AG04449 (cell line): Measurements from ENCODE around the gene TBC1D20.

Experiments
- CTCF ChIA-PET: fragments of 350-600 bp; formaldehyde crosslinking; extraction: SDS; loops from one replicate; lab custom pipeline; 2021; ENCODE audit warnings: antibody characterized with exemption; lab: Yijun Ruan, JAX
- POLR2A ChIA-PET: fragments of 400-600, 350-600 bp; formaldehyde crosslinking; extraction: SDS; loops from one replicate; lab custom pipeline; 2020; ENCODE audit warnings: antibody characterized with exemption, inconsistent platforms; lab: Yijun Ruan, JAX
- DNase-seq: peaks from one replicate; pipeline ENCODE4 v3.0.0-alpha.2; 2010; ENCODE audit warnings: low read depth, low spot score
- H3K4me3 ChIP-seq: 2 replicates; pipeline ENCODE4 v1.5.1; 2011; ENCODE audit warnings: low read depth, mild to moderate bottlenecking, control low read depth, low read length
- CTCF ChIP-seq: IDR thresholded peaks from one replicate; pipeline ENCODE4 v1.5.1; 2011; ENCODE audit warnings: mild to moderate bottlenecking, moderate library complexity, low read length, control low read depth, inconsistent platforms; ENCODE audit not compliant: insufficient read depth; ENCODE audit errors: missing control alignments

TBC1D20 gene

GRCh38 chr20:503048-503737 lies 40.9 kb upstream of the TBC1D20 start:
- H3K4me3 ChIP-seq, result no peak overlapping the region
- no peak for TF ChIP-seq CTCF
- ChIA-PET POLR2A (no interaction called here), CTCF (interaction anchor here (1.1 kb wide), 2 partner anchors 26 to 27 kb away, joined by 3 read pairs; no protein-coding TSS in a partner anchor)
- DNase-seq, result no peak

GRCh38 chr20:497979-498378 lies 35.6 kb upstream of the TBC1D20 start:
- H3K4me3 ChIP-seq, result no peak overlapping the region
- POLR2A ChIA-PET, result no interaction called here
- TF ChIP-seq CTCF, result no peak
- DNase-seq, result no peak
- CTCF ChIA-PET, result no interaction called here

GRCh38 chr20:496126-496696 lies 33.9 kb upstream of the TBC1D20 start:
- H3K4me3 ChIP-seq, result no peak overlapping the region
- CTCF ChIA-PET, result interaction anchor here (1.2 to 4.2 kb wide), 2 partner anchors 12 to 142 kb away, joined by 3 to 17 read pairs; no protein-coding TSS in a partner anchor
- DNase-seq, result no peak
- TF ChIP-seq CTCF, result no peak
- POLR2A ChIA-PET, result no interaction called here

- ChIA-PET CTCF (interaction anchor here (1.3 to 4.2 kb wide), 4 partner anchors 9 to 162 kb away, joined by 4 to 17 read pairs (median 7); no protein-coding TSS in a partner anchor), POLR2A (no interaction called here)
- no peak for DNase-seq
- TF ChIP-seq CTCF, result no peak
- H3K4me3 ChIP-seq, result no peak overlapping the region
Observed at GRCh38 chr20:492159-492558, 29.8 kb upstream of the TBC1D20 start.

- DNase-seq, result no peak
- H3K4me3 ChIP-seq, result no peak overlapping the region
- POLR2A ChIA-PET, result no interaction called here
- CTCF ChIA-PET, result interaction anchor here (1.2 to 2.9 kb wide), 3 partner anchors 9 to 133 kb away, joined by 3 to 12 read pairs (median 7); no protein-coding TSS in a partner anchor
- no peak for TF ChIP-seq CTCF
Observed at GRCh38 chr20:487655-488054, 25.3 kb upstream of the TBC1D20 start.
